HepG2 (cell line): ENCODE results near the gene GRK5. TPM values are rescaled to one million over a fixed set of nuclear protein-coding genes. Genes with fewer than 3 reads are reported as not detected.

Experiments
- AKAP8 ChIP-seq: sonication (generic); formaldehyde crosslinking; IDR thresholded peaks from 2 replicates; pipeline ENCODE4 v1.5.1; 2020; ENCODE audit warnings: mild to moderate bottlenecking, missing genetic modification reagents
- CBFB ChIP-seq: sonication (generic); formaldehyde crosslinking; IDR thresholded peaks from 2 replicates; pipeline ENCODE4 v1.4.0; 2020; ENCODE audit warnings: missing genetic modification reagents
- FOXP4 ChIP-seq: sonication (generic); formaldehyde crosslinking; IDR thresholded peaks from 2 replicates; pipeline ENCODE4 v1.4.0; 2020; ENCODE audit warnings: missing genetic modification reagents
- GATA4 ChIP-seq: sonication (generic); IDR thresholded peaks from 2 replicates; pipeline ENCODE4 v1.6.1; 2016; ENCODE audit warnings: antibody characterized with exemption, low read depth, borderline replicate concordance
- GATAD2A ChIP-seq: IDR thresholded peaks from 2 replicates; pipeline ENCODE4 v1.6.1; 2016
- HOXA5 ChIP-seq: sonication (generic); formaldehyde crosslinking; IDR thresholded peaks from 2 replicates; pipeline ENCODE4 v1.4.0; 2020; ENCODE audit warnings: missing genetic modification reagents
- KDM4B ChIP-seq: sonication (generic); formaldehyde crosslinking; IDR thresholded peaks from 2 replicates; pipeline ENCODE4 v1.4.0; 2020; ENCODE audit warnings: missing genetic modification reagents
- PAF1 ChIP-seq: IDR thresholded peaks from 2 replicates; pipeline ENCODE4 v1.6.1; 2016; ENCODE audit warnings: missing genetic modification reagents, missing compliant biosample characterization
- PHF21A ChIP-seq: sonication (generic); formaldehyde crosslinking; IDR thresholded peaks from 2 replicates; pipeline ENCODE4 v1.5.0; 2020; ENCODE audit warnings: mild to moderate bottlenecking, missing genetic modification reagents
- ZBTB40 ChIP-seq, 2 experiments: fragments of 450-650 bp in 1 of 2; sonication (generic) in 1 of 2; formaldehyde crosslinking in 1 of 2; IDR thresholded peaks; 2 replicates each; pipeline versions ENCODE4 v1.6.1 to v1.8.0; 2016 to 2022; ENCODE audit warnings: antibody characterized with exemption in 1 of 2, mild to moderate bottlenecking in 1 of 2, missing genetic modification reagents in 1 of 2
- ZNF280D ChIP-seq: sonication (generic); formaldehyde crosslinking; IDR thresholded peaks from 2 replicates; pipeline ENCODE4 v1.5.1; 2020; ENCODE audit warnings: mild to moderate bottlenecking, missing genetic modification reagents
- ZNF317 ChIP-seq: sonication (generic); formaldehyde crosslinking; IDR thresholded peaks from 2 replicates; pipeline ENCODE4 v1.5.0; 2020; ENCODE audit warnings: mild to moderate bottlenecking, missing genetic modification reagents
- ZNF501 ChIP-seq: sonication (generic); formaldehyde crosslinking; IDR thresholded peaks from 2 replicates; pipeline ENCODE4 v1.5.1; 2020; ENCODE audit warnings: mild to moderate bottlenecking, moderate library complexity, missing genetic modification reagents
- ZNF550 ChIP-seq: sonication (generic); formaldehyde crosslinking; IDR thresholded peaks from 2 replicates; pipeline ENCODE4 v1.4.0; 2020; ENCODE audit warnings: mild to moderate bottlenecking, missing genetic modification reagents, borderline replicate concordance
- ZNF563 ChIP-seq: sonication (generic); formaldehyde crosslinking; IDR thresholded peaks from 2 replicates; pipeline ENCODE4 v1.8.0; 2022; ENCODE audit warnings: mild to moderate bottlenecking, moderate library complexity, missing genetic modification reagents
- ZNF792 ChIP-seq: IDR thresholded peaks from 2 replicates; pipeline ENCODE4 v1.6.1; 2016
- polyA plus RNA-seq, 8 experiments: library from polyadenylated mRNA; depleted of rRNA in 3 of 8; stranded (reverse) in 7 of 8; unstranded in 1 of 8; fragments of >200 nt; fragmentation: Illumina TruSeq in 4 of 8; extraction: Trizol in 4 of 8; gene quantifications; 2 replicates each; pipeline versions ENCODE4 v1.2.1 to v1.2.3, GENCODE V29; 2011 to 2016; ENCODE audit warnings: low read depth in 4 of 8, missing spikeins in 1 of 8, mixed read lengths in 1 of 8; ENCODE audit not compliant: insufficient read depth in 1 of 8
- total RNA-seq, 5 experiments: library from RNA; depleted of rRNA; stranded (reverse); fragments of >200 nt; fragmentation: Illumina TruSeq; extraction: Trizol; gene quantifications; 2 replicates each; pipeline ENCODE4 v1.2.3, GENCODE V29; 2016; ENCODE audit warnings: low read depth in 1 of 5

The GRK5 gene
- total and polyA plus RNA-seq, 2 of the 13 experiments (the other 11 are each of a cell fraction or from before 2014, with no cell fraction given): 10.4 to 12.6 TPM

GRCh38 chr10:119206603-119207365 is 587 bp upstream of the GRK5 start (continued):
- TF ChIP-seq ZBTB40 (IDR thresholded peaks at IDR 0.05) (no peak), ZBTB40 (CRISPR knock-in tag; IDR thresholded peaks at IDR 0.05) (no peak), ZNF317 (CRISPR knock-in tag) (no peak), ZNF563 (CRISPR knock-in tag) (no peak; the same call in 1 of the 2 replicates), FOXP4 (CRISPR knock-in tag) (peak; percentile 8), ZNF550 (CRISPR knock-in tag) (no peak), ZNF280D (CRISPR knock-in tag) (no peak), KDM4B (CRISPR knock-in tag) (no peak), CBFB (no peak), HOXA5 (CRISPR knock-in tag) (no peak), GATAD2A (CRISPR knock-in tag) (no peak), PAF1 (no peak), AKAP8 (CRISPR knock-in tag) (no peak), GATA4 (no peak), PHF21A (CRISPR knock-in tag) (peak; percentile 8), ZNF792 (CRISPR knock-in tag) (no peak), ZNF501 (CRISPR knock-in tag) (peak; percentile 84; the same call in 1 of the 2 replicates)
